Mesendoderm (in vitro differentiated cells): ENCODE data around the gene ANO4.
A peak's percentile ranks its signal among the peaks of the same experiment; 100 is the strongest.

Source experiments
- DNase-seq: peaks from one replicate; pipeline ENCODE4 v3.0.0; 2013
- H2AK5ac ChIP-seq: 2 replicates; pipeline ENCODE4 v1.6.1; 2013; ENCODE audit warnings: low read length, inconsistent platforms
- H2BK120ac ChIP-seq: 2 replicates; pipeline ENCODE4 v1.6.1; 2013; ENCODE audit warnings: low read depth, mild to moderate bottlenecking, low read length, moderate library complexity, mixed read lengths
- H2BK15ac ChIP-seq: replicated peaks from 2 replicates; pipeline ENCODE4 v1.6.1; 2013; ENCODE audit warnings: low read depth, mild to moderate bottlenecking, moderate library complexity
- H2BK5ac ChIP-seq: 2 replicates; pipeline ENCODE4 v1.6.1; 2013; ENCODE audit warnings: low read length, inconsistent platforms
- H3K18ac ChIP-seq: 2 replicates; pipeline ENCODE4 v1.6.1; 2013; ENCODE audit warnings: mild to moderate bottlenecking, low read length, mixed read lengths
- H3K23ac ChIP-seq: one replicate; pipeline ENCODE4 v1.6.1; 2013; ENCODE audit warnings: low read length
- H3K27ac ChIP-seq: 2 replicates; pipeline ENCODE4 v1.5.1; 2013; ENCODE audit warnings: low read depth, mild to moderate bottlenecking, inconsistent platforms, low read length, moderate library complexity
- H3K27me3 ChIP-seq: 2 replicates; pipeline ENCODE4 v1.6.1; 2013; ENCODE audit warnings: low read length, control low read depth, mild to moderate bottlenecking, inconsistent platforms; ENCODE audit not compliant: insufficient read depth, poor library complexity
- H3K36me3 ChIP-seq: 2 replicates; pipeline ENCODE4 v1.6.1; 2013; ENCODE audit warnings: low read length, inconsistent platforms; ENCODE audit not compliant: control insufficient read depth, insufficient read depth
- H3K4ac ChIP-seq: one replicate; pipeline ENCODE4 v1.6.1; 2013; ENCODE audit warnings: low read depth, mild to moderate bottlenecking, low read length, moderate library complexity
- H3K4me1 ChIP-seq: 2 replicates; pipeline ENCODE4 v1.6.1; 2013; ENCODE audit warnings: low read depth, low read length, inconsistent platforms; ENCODE audit not compliant: control insufficient read depth
- H3K4me2 ChIP-seq: 2 replicates; pipeline ENCODE4 v1.6.1; 2013; ENCODE audit warnings: low read length
- H3K4me3 ChIP-seq: 2 replicates; pipeline ENCODE4 v1.5.1; 2013; ENCODE audit warnings: mild to moderate bottlenecking, low read length
- H3K56ac ChIP-seq: one replicate; pipeline ENCODE4 v1.6.1; 2013; ENCODE audit warnings: low read length
- H3K79me1 ChIP-seq: 2 replicates; pipeline ENCODE4 v1.6.1; 2013; ENCODE audit warnings: low read length, inconsistent platforms
- H3K79me2 ChIP-seq: 2 replicates; pipeline ENCODE4 v1.6.1; 2013; ENCODE audit warnings: mild to moderate bottlenecking, low read length; ENCODE audit not compliant: control insufficient read depth, insufficient read depth
- H3K9ac ChIP-seq: 2 replicates; pipeline ENCODE4 v1.6.1; 2013; ENCODE audit warnings: low read length, inconsistent platforms
- H4K5ac ChIP-seq: one replicate; pipeline ENCODE4 v1.6.1; 2013; ENCODE audit warnings: low read length
- H4K8ac ChIP-seq: one replicate; pipeline ENCODE4 v1.6.1; 2013; ENCODE audit warnings: low read depth, mild to moderate bottlenecking, control low read depth, low read length, moderate library complexity
- WGBS: extraction: QIAGEN DNeasy Blood & Tissue Kit; methylation state at CpG from one replicate; pipeline ENCODE4 v1.1.7; 2013; ENCODE audit warnings: low lambda C conversion rate, missing lambda C conversion rate; ENCODE audit not compliant: insufficient coverage; ENCODE audit errors: extremely low coverage; 5-methylcytosine and 5-hydroxymethylcytosine counted together

Gene ANO4

GRCh38 chr12:100995201-100995600 is 200.6 kb downstream of the ANO4 start:
- no CpG with 5 or more reads among the region's 3 CpGs for WGBS
- peak; percentile 89 for DNase-seq
- Histone ChIP-seq H3K79me2 (no peaks in the 10 kb centered on the region), H3K18ac (no peak overlapping the region), H2BK15ac (no peak overlapping the region), H3K4me1 (no peaks in the 10 kb centered on the region), H3K27me3 (no peaks in the 10 kb centered on the region), H3K4me2 (no peak overlapping the region), H3K23ac (no peak overlapping the region), H3K27ac (no peak overlapping the region), H3K79me1 (no peaks in the 10 kb centered on the region), H3K36me3 (no peaks in the 10 kb centered on the region), H2AK5ac (no peak overlapping the region), H4K5ac (no peak overlapping the region), H3K4ac (no peak overlapping the region), H2BK120ac (no peak overlapping the region), H3K56ac (no peak overlapping the region), H2BK5ac (no peak overlapping the region), H3K9ac (no peak overlapping the region), H4K8ac (no peak overlapping the region), H3K4me3 (no peak overlapping the region)

- no peak overlapping the region for H2AK5ac ChIP-seq
- H3K4me3 ChIP-seq, result no peak overlapping the region
- no peak overlapping the region for H3K27ac ChIP-seq
- no peaks in the 10 kb centered on the region for H3K79me2 ChIP-seq
- H2BK15ac ChIP-seq, result no peak overlapping the region
- H4K8ac ChIP-seq, result no peak overlapping the region
- no peak overlapping the region for H3K9ac ChIP-seq
- H4K5ac ChIP-seq, result no peak overlapping the region
- no peak overlapping the region for H2BK120ac ChIP-seq
- H2BK5ac ChIP-seq, result no peak overlapping the region
- no peaks in the 10 kb centered on the region for H3K4me1 ChIP-seq
- no peaks in the 10 kb centered on the region for H3K27me3 ChIP-seq
- no peak overlapping the region for H3K23ac ChIP-seq
- no peak for DNase-seq
- peak overlapping the region; percentile 56 for H3K18ac ChIP-seq
- H3K56ac ChIP-seq, result no peak overlapping the region
- H3K4ac ChIP-seq, result no peak overlapping the region
- no peak overlapping the region for H3K4me2 ChIP-seq
- H3K79me1 ChIP-seq, result no peaks in the 10 kb centered on the region
- no CpG with 5 or more reads among the region's 4 CpGs for WGBS
- no peaks in the 10 kb centered on the region for H3K36me3 ChIP-seq
These were observed 201.2 kb downstream of the ANO4 start for GRCh38 chr12:100995771-100996170.

GRCh38 chr12:101001669-101002068 is 207.1 kb downstream of the ANO4 start:
- H3K56ac ChIP-seq, result no peak overlapping the region
- no peak overlapping the region for H4K5ac ChIP-seq
- no peak overlapping the region for H2BK120ac ChIP-seq
- H3K27me3 ChIP-seq, result no peaks in the 10 kb centered on the region
- no peak overlapping the region for H3K23ac ChIP-seq
- no peak for DNase-seq
- H3K79me1 ChIP-seq, result no peaks in the 10 kb centered on the region
- no peak overlapping the region for H3K27ac ChIP-seq
- H3K9ac ChIP-seq, result no peak overlapping the region
- H4K8ac ChIP-seq, result no peak overlapping the region
- no peaks in the 10 kb centered on the region for H3K36me3 ChIP-seq
- no peak overlapping the region for H3K4me2 ChIP-seq
- no CpG with 5 or more reads among the region's 5 CpGs for WGBS
- H2BK15ac ChIP-seq, result no peak overlapping the region
- H2BK5ac ChIP-seq, result no peak overlapping the region
- H2AK5ac ChIP-seq, result no peak overlapping the region
- no peaks in the 10 kb centered on the region for H3K79me2 ChIP-seq
- no peak overlapping the region for H3K18ac ChIP-seq
- no peak overlapping the region for H3K4ac ChIP-seq
- H3K4me3 ChIP-seq, result no peak overlapping the region
- no peaks in the 10 kb centered on the region for H3K4me1 ChIP-seq

- H3K18ac ChIP-seq, result no peak overlapping the region
- H3K79me1 ChIP-seq, result no peaks in the 10 kb centered on the region
- no peaks in the 10 kb centered on the region for H3K27me3 ChIP-seq
- no peak overlapping the region for H3K56ac ChIP-seq
- H3K4me3 ChIP-seq, result no peak overlapping the region
- no peak overlapping the region for H3K27ac ChIP-seq
- H4K5ac ChIP-seq, result no peak overlapping the region
- no peak overlapping the region for H3K9ac ChIP-seq
- H3K79me2 ChIP-seq, result no peaks in the 10 kb centered on the region
- H3K4ac ChIP-seq, result no peak overlapping the region
- H3K36me3 ChIP-seq, result no peaks in the 10 kb centered on the region
- H2BK5ac ChIP-seq, result no peak overlapping the region
- WGBS, result no CpG with 5 or more reads among the region's 3 CpGs
- no peak overlapping the region for H2BK120ac ChIP-seq
- no peak overlapping the region for H3K4me2 ChIP-seq
- DNase-seq, result no peak
- H4K8ac ChIP-seq, result no peak overlapping the region
- no peak overlapping the region for H2BK15ac ChIP-seq
- no peak overlapping the region for H3K23ac ChIP-seq
- no peaks in the 10 kb centered on the region for H3K4me1 ChIP-seq
- no peak overlapping the region for H2AK5ac ChIP-seq
These were observed 208.3 kb downstream of the ANO4 start for GRCh38 chr12:101002696-101003419.

- no peak overlapping the region for H3K4ac ChIP-seq
- no peak overlapping the region for H3K9ac ChIP-seq
- WGBS, result no CpG with 5 or more reads among the region's 1 CpG
- no peak overlapping the region for H4K8ac ChIP-seq
- H3K79me1 ChIP-seq, result no peaks in the 10 kb centered on the region
- H3K4me3 ChIP-seq, result no peak overlapping the region
- H3K36me3 ChIP-seq, result no peaks in the 10 kb centered on the region
- no peak overlapping the region for H3K4me2 ChIP-seq
- H3K27ac ChIP-seq, result no peak overlapping the region
- H3K79me2 ChIP-seq, result no peaks in the 10 kb centered on the region
- H3K4me1 ChIP-seq, result no peaks in the 10 kb centered on the region
- no peak overlapping the region for H3K56ac ChIP-seq
- H4K5ac ChIP-seq, result no peak overlapping the region
- no peak overlapping the region for H2BK5ac ChIP-seq
- no peak overlapping the region for H3K23ac ChIP-seq
- DNase-seq, result no peak
- H2BK120ac ChIP-seq, result no peak overlapping the region
- no peak overlapping the region for H3K18ac ChIP-seq
- no peak overlapping the region for H2AK5ac ChIP-seq
- no peaks in the 10 kb centered on the region for H3K27me3 ChIP-seq
- no peak overlapping the region for H2BK15ac ChIP-seq
These were observed 210.3 kb downstream of the ANO4 start for GRCh38 chr12:101004898-101005297.

GRCh38 chr12:101009274-101009673 is 214.7 kb downstream of the ANO4 start:
- no peak for DNase-seq
- WGBS, result no CpG with 5 or more reads among the region's 1 CpG

More at GRCh38 chr12:101009274-101009673, 214.7 kb downstream of the ANO4 start:
- H3K23ac ChIP-seq, result no peak overlapping the region
- no peak overlapping the region for H2AK5ac ChIP-seq
- H3K9ac ChIP-seq, result no peak overlapping the region
- no peak overlapping the region for H3K4ac ChIP-seq
- H3K56ac ChIP-seq, result no peak overlapping the region
- H3K36me3 ChIP-seq, result no peaks in the 10 kb centered on the region
- H3K4me2 ChIP-seq, result no peak overlapping the region
- no peak overlapping the region for H4K8ac ChIP-seq
- H3K79me1 ChIP-seq, result no peaks in the 10 kb centered on the region
- H3K27me3 ChIP-seq, result no peaks in the 10 kb centered on the region
- no peak overlapping the region for H3K27ac ChIP-seq
- H2BK15ac ChIP-seq, result no peak overlapping the region
- no peak overlapping the region for H3K18ac ChIP-seq
- no peaks in the 10 kb centered on the region for H3K79me2 ChIP-seq
- H4K5ac ChIP-seq, result no peak overlapping the region
- no peaks in the 10 kb centered on the region for H3K4me1 ChIP-seq
- H3K4me3 ChIP-seq, result no peak overlapping the region
- H2BK5ac ChIP-seq, result no peak overlapping the region
- H2BK120ac ChIP-seq, result no peak overlapping the region
